ENCODE results near the gene NGRN.
A peak's percentile ranks its signal among the peaks of the same experiment; 100 is the strongest.
"Not testable (repeated sequence)": the region's sequence is repeated elsewhere in the genome, so short reads cannot be mapped to it uniquely, and the experiment has no call there.

NGRN gene

DNA sequence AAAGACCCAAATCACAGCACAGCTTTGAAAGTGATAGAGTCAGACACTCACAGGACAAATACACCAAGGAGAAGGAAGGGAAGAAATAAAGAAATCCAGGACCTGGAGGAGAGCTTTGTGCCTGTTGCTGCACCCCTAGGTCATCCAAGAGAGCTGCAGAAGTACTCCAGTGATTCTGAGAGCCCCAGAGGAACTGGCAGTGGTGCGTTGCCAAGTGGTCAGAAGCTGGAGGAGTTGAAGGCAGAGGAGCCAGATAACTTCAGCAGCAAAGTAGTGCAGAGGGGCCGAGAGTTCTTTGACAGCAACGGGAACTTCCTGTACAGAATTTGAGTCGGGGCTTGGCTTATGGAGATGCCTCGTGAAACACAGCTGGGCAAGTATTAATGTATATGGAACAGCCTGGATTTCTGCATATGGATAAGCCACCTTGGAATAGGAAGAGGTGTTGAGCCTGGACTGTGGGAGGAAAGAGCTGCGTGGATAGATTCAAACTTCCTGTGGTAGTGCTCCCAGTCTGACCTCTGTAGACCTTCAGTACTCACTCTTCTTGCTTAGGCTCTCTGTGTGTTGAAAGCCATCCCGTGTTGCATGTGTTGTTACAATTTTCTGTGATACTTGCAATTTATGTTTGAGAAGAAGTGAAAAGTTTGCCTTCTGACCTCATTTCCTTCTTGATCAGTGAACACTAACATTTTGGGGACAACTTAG lies 6.1 kb downstream of the NGRN start:
- Histone ChIP-seq H3K79me2 (peaks cover 12% of the 10 kb centered on the region), H3K4me3 (ENCODE audit: low read depth, low read length) (no peak overlapping the region), H3K27ac (no peak overlapping the region), H3K9ac (no peak overlapping the region), H3K27me3 (ENCODE audit: control insufficient read depth, insufficient read depth, low read length) (no peaks in the 10 kb centered on the region), H3K9me3 (ENCODE audit: control insufficient read depth, low read length) (no peaks in the 10 kb centered on the region), H3K4me2 (ENCODE audit: low read length) (no peak overlapping the region), H2AFZ (no peak overlapping the region), H3K4me1 (peaks cover 4% of the 10 kb centered on the region), H3K36me3 (ENCODE audit: control insufficient read depth, insufficient read depth, low read length) (no peaks in the 10 kb centered on the region)
- no peak for TF ChIP-seq CTCF (IDR thresholded peaks at IDR 0.05)

- not testable (repeated sequence) for H3K36me3 ChIP-seq (ENCODE audit: control insufficient read depth, insufficient read depth, low read length); H3K9ac ChIP-seq; H3K9me3 ChIP-seq (ENCODE audit: control insufficient read depth, low read length); H3K4me3 ChIP-seq (ENCODE audit: low read depth, low read length); H3K27ac ChIP-seq; H3K79me2 ChIP-seq; H2AFZ ChIP-seq; H3K4me1 ChIP-seq; H3K4me2 ChIP-seq (ENCODE audit: low read length); H3K27me3 ChIP-seq (ENCODE audit: control insufficient read depth, insufficient read depth, low read length)
These were observed 13.0 kb downstream of the NGRN start for GRCh38 chr15:90278467-90278866.

DNA sequence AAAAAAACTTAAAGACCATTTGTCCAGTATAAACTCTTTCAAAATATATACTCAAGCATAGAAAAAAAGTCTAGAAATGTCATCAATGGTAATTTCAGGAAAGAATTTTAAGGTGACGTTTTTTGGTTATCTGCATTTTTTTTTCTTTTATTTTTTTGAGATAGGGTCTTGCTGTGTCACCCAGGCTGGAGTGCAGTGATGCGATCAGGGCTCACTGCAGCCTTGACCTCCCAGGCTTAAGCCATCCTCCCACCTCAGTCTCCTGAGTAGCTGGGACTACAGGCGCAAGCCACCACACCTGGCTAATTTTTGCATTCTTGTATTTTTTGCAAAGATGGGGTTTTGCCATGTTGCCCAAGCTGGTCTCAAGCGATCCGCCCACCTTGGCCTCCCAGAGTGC lies 15.3 kb downstream of the NGRN start:
- H3K27me3 ChIP-seq (ENCODE audit: control insufficient read depth, insufficient read depth, low read length); H2AFZ ChIP-seq; H3K4me3 ChIP-seq (ENCODE audit: low read depth, low read length); H3K9me3 ChIP-seq (ENCODE audit: control insufficient read depth, low read length); H3K4me1 ChIP-seq; H3K4me2 ChIP-seq (ENCODE audit: low read length); H3K9ac ChIP-seq; H3K36me3 ChIP-seq (ENCODE audit: control insufficient read depth, insufficient read depth, low read length); H3K79me2 ChIP-seq; H3K27ac ChIP-seq: not testable (repeated sequence)

DNA sequence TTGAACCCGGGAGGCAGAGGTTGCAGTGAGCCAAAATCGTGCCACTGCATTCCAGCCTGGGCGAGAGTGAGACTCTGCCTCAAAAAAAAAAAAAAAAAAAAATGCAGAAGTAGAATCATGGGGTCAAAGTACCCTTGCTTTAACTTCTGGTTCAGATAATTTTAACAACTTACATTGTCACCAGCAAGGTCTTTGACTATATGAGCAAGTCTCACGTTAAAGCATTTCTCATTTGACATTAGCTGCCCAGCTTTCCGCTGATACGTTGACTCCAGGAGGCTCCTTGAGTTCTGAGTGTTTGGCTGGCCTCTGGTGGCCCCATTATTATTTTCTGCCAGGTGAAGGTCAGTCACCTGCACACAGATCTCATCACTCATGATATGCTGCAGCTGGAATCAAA lies 16.2 kb downstream of the NGRN start:
- H3K27ac ChIP-seq; H3K9ac ChIP-seq; H3K4me3 ChIP-seq (ENCODE audit: low read depth, low read length); H2AFZ ChIP-seq; H3K36me3 ChIP-seq (ENCODE audit: control insufficient read depth, insufficient read depth, low read length); H3K4me2 ChIP-seq (ENCODE audit: low read length); H3K9me3 ChIP-seq (ENCODE audit: control insufficient read depth, low read length); H3K27me3 ChIP-seq (ENCODE audit: control insufficient read depth, insufficient read depth, low read length); H3K4me1 ChIP-seq; H3K79me2 ChIP-seq: not testable (repeated sequence)

DNA sequence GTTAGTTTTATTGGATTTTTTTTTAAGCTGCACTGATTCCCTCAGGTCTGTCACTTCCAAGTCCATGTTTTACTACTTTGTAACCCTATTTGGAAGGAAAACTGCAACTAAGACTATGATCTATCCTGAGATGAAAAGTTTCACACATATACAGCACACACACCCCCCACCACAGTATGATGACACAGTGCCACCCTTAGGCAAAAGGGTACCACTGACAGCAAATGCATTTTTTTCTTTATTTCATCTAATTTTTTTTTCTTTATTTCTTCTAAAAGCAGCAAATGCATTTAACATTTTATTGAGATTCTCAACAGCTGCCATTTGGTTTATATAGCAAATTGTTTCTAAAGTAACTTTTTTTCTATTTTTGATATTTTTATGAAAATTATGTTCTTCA lies 21.2 kb downstream of the NGRN start:
- H3K36me3 ChIP-seq (ENCODE audit: control insufficient read depth, insufficient read depth, low read length), result no peaks in the 10 kb centered on the region
- H3K4me3 ChIP-seq (ENCODE audit: low read depth, low read length), result no peak overlapping the region
- no peaks in the 10 kb centered on the region for H3K9me3 ChIP-seq (ENCODE audit: control insufficient read depth, low read length)
- TF ChIP-seq CTCF (IDR thresholded peaks at IDR 0.05), result peak; percentile 32
- H3K79me2 ChIP-seq, result no peaks in the 10 kb centered on the region
- H3K4me1 ChIP-seq, result no peaks in the 10 kb centered on the region
- no peak overlapping the region for H2AFZ ChIP-seq
- no peak overlapping the region for H3K4me2 ChIP-seq (ENCODE audit: low read length)
- no peak overlapping the region for H3K9ac ChIP-seq
- no peaks in the 10 kb centered on the region for H3K27me3 ChIP-seq (ENCODE audit: control insufficient read depth, insufficient read depth, low read length)
- no peak overlapping the region for H3K27ac ChIP-seq

DNA sequence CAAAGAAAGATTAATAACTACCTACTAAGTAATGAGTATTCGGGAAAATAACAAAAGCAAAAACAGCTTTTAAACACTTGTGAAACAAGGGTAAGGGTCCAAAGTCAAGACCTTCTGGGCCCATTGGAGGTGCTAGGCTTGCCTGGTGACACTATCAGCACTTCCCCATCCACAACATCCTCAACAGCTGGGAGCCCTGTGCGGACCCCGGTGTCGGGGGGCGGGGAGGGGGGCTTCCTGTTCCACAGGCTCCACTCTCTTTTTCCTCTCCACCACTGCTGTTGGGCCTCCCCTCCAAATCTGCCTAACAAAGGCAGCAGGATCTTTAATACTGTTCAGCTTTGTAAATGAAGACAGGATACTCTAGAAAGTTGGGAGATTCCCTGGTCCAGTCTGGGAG lies 21.6 kb downstream of the NGRN start:
- TF ChIP-seq CTCF (IDR thresholded peaks at IDR 0.05), result no peak
- Histone ChIP-seq H3K4me1 (no peaks in the 10 kb centered on the region), H3K27ac (no peak overlapping the region)

More for the DNA sequence above, 21.6 kb downstream of the NGRN start:
- Histone ChIP-seq H2AFZ (no peak overlapping the region), H3K79me2 (no peaks in the 10 kb centered on the region), H3K4me3 (ENCODE audit: low read depth, low read length) (no peak overlapping the region), H3K36me3 (ENCODE audit: control insufficient read depth, insufficient read depth, low read length) (no peaks in the 10 kb centered on the region), H3K27me3 (ENCODE audit: control insufficient read depth, insufficient read depth, low read length) (no peaks in the 10 kb centered on the region), H3K9ac (no peak overlapping the region), H3K9me3 (ENCODE audit: control insufficient read depth, low read length) (no peaks in the 10 kb centered on the region), H3K4me2 (ENCODE audit: low read length) (no peak overlapping the region)
